ENCODE measurements around the gene JDP2. TPM values are rescaled to one million over a fixed set of nuclear protein-coding genes. Genes with fewer than 3 reads are reported as not detected.
A peak's percentile ranks its signal among the peaks of the same experiment; 100 is the strongest.
"Not testable (repeated sequence)": the region's sequence is repeated elsewhere in the genome, so short reads cannot be mapped to it uniquely, and the experiment has no call there.

The JDP2 gene, protein sequence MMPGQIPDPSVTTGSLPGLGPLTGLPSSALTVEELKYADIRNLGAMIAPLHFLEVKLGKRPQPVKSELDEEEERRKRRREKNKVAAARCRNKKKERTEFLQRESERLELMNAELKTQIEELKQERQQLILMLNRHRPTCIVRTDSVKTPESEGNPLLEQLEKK
- 22.2 and 22.5 TPM in 2 replicates for total RNA-seq (2014; rRNA removed; shearing (Covaris generic))
- 38.7 and 41.0 TPM in 2 replicates for polyA plus RNA-seq (2015; cell fraction: cytosol; rRNA removed)
- polyA plus RNA-seq (2015; cell fraction: nucleus; rRNA removed), result 8.5 and 9.2 TPM in 2 replicates

DNA sequence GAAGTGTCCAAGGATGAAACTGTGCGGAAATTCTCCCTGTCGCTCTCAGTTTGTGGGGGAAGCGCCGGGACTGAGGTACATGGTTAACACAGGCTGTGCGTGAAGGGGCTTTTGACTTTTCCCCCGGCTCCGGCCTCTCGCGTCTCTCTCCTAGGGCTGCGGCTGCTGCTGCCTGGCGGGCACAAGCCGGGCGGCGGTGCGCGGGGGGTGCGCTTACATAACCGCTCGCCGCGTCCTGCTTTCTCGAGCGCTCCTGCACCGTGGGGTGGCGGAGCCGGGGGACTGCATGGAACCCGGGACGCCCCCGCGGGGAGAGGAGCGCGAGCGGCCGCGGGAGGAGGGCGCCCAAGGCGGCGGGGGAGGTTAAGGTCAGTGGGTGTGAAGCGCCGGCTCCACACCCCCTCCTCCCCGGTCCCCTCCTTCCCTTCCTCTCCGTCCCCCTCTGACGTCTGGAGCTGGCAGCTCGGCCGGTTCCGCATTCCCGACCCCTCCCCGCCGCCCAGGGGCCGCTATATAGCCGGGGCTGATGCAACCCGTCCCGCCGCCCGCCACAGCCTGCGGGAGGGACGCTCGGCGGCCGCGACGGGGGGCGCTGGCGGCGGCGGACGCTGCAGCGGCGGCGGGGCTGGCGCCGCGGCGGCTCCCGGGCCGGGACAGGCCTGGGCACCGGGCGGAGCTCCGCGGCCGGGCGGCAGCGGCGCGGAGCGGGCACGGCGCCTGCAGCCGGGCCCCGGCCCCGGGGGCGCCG is at the start of gene JDP2:
JDP2 (plus strand) TSS at position 541 of the 748 bp plus-strand sequence. CDS start 9,899 bp downstream, outside the sequence.
- in situ Hi-C loops (cut with HindIII; ENCODE audit: low pct_unique_long_range_greater_than_20kb, low sequenced_read_pairs), result no loop called here
- DNase-seq (ENCODE audit: low read depth, low spot score), result peak; percentile 62

- in situ Hi-C loops (cut with HindIII; ENCODE audit: low pct_unique_long_range_greater_than_20kb, low sequenced_read_pairs), result no loop called here
- DNase-seq (ENCODE audit: low read depth, low spot score), result no peak
These were observed 48.4 kb upstream of the JDP2 start for GRCh38 chr14:75379246-75379929.

DNA sequence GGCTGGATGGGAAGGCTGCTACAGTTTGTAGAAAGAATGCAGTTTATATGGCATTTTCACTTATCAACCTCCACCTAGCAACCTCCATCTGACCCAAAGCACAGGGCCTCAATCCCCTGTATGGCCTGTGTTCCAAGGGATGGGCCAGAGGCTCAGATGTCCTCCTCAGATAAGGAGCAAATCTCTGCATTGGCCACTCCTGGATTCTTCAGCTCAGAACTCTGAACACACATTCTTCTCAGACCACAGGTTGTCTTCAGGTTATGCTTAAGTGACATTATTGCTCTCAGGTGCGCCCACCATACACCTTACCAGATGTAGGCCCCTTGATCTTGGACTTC is 47.9 kb upstream of the JDP2 start:
- in situ Hi-C loops (cut with HindIII; ENCODE audit: low pct_unique_long_range_greater_than_20kb, low sequenced_read_pairs), result no loop called here
- no peak for DNase-seq (ENCODE audit: low read depth, low spot score)

DNA sequence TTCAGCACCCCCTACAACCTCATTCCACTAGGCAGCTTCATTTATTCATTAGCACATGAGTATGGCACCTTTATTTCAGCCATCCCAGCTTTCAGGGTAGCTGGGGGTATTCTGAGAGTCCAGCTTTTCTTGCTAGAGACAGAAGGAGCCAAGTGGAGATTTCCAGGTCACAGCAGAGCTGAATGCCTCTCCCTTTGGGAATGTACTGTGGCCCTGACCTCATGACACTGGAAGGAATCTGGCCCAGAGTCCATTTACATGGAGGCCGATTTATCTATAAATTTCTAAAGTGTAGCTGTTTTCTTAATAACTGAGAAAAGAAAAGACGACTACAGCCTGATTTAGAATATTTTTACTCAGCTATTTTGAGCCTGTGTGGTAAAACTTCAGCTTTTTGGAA is 47.2 kb upstream of the JDP2 start:
- DNase-seq (ENCODE audit: low read depth, low spot score), result no peak

GRCh38 chr14:75381642-75382041 is 46.2 kb upstream of the JDP2 start:
- no peak for DNase-seq (ENCODE audit: low read depth, low spot score)
- in situ Hi-C loops (cut with HindIII; ENCODE audit: low pct_unique_long_range_greater_than_20kb, low sequenced_read_pairs), result no loop called here

More for the DNA sequence above, 47.2 kb upstream of the JDP2 start:
- in situ Hi-C loops (cut with HindIII; ENCODE audit: low pct_unique_long_range_greater_than_20kb, low sequenced_read_pairs), result no loop called here

DNA sequence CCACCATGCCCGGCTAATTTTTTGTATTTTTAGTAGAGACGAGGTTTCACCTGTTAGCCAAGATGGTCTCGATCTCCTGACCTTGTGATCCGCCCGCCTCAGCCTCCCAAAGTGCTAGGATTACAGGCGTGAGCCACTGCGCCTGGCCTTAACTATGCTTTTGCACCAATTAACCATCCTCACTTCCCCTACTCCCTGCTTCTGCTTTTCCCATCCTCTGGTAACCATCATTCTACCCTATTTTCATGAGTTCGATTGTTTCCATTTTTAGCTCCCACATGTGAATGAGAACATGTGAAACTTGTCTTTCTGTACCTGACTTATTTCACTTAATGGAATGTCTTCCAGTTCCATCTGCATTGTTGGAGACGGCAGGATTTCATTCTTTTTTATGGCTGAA is 44.6 kb upstream of the JDP2 start:
- in situ Hi-C loops (cut with HindIII; ENCODE audit: low pct_unique_long_range_greater_than_20kb, low sequenced_read_pairs); DNase-seq (ENCODE audit: low read depth, low spot score): not testable (repeated sequence)

GRCh38 chr14:75383721-75384120 is 44.1 kb upstream of the JDP2 start:
- DNase-seq (ENCODE audit: low read depth, low spot score), result no peak
- in situ Hi-C loops (cut with HindIII; ENCODE audit: low pct_unique_long_range_greater_than_20kb, low sequenced_read_pairs), result no loop called here

- no peak for DNase-seq (ENCODE audit: low read depth, low spot score)
- in situ Hi-C loops (cut with HindIII; ENCODE audit: low pct_unique_long_range_greater_than_20kb, low sequenced_read_pairs), result no loop called here
These were observed 38.1 kb upstream of the JDP2 start for GRCh38 chr14:75389679-75390078.

GRCh38 chr14:75390183-75390582 is 37.6 kb upstream of the JDP2 start:
- no peak for DNase-seq (ENCODE audit: low read depth, low spot score)
- in situ Hi-C loops (cut with HindIII; ENCODE audit: low pct_unique_long_range_greater_than_20kb, low sequenced_read_pairs), result no loop called here

- no peak for DNase-seq (ENCODE audit: low read depth, low spot score)
- in situ Hi-C loops (cut with HindIII; ENCODE audit: low pct_unique_long_range_greater_than_20kb, low sequenced_read_pairs), result no loop called here
These were observed 35.9 kb upstream of the JDP2 start for GRCh38 chr14:75391953-75392352.

DNA sequence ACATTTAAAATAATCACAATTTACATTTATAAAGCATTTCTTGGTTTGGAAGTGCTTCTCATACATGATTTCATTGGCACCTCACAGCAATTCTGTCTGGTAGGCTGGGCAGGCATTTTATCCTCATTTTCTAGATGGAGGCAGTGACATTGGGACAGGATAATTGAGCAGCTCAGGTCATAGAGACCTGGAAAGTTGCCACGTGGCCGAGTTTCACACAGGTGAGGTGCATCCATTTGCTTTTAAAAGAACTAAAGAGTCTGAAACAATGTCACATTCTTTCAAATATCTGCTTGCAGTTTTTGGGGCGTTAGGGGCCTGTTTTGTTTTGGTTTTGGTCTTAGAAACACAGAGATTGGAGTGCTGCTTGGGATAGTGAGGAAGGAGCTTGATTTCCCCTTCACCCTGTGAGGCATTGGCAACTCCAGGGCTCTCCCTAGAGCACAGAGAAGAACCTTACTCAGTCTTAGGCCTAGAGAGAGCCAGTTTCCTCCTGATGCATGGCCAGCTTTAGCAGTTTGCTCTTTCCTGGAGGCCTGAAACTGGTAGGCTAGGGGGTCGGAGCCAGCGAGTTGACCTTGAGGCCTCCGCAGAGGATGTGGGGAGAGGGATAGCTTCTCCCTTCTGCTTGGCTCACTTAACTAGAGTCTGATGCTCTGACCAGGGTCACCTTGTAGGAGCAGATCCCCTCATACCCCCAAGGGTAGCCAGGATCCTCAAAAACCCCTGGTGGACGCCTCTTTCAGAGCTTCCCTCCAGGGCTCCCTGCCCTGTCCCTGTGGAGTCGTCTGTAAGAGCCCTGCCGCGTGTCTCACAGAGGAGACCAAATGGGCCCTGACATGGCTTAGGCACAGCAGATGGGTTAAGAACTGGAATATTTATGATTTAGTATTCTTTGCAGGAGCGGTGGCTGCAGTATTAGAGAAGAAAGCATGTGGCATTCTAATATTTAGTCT is 34.9 kb upstream of the JDP2 start:
- DNase-seq (ENCODE audit: low read depth, low spot score), result no peak
- in situ Hi-C loops (cut with HindIII; ENCODE audit: low pct_unique_long_range_greater_than_20kb, low sequenced_read_pairs), result no loop called here

GRCh38 chr14:75393794-75394193 is 34.0 kb upstream of the JDP2 start:
- in situ Hi-C loops (cut with HindIII; ENCODE audit: low pct_unique_long_range_greater_than_20kb, low sequenced_read_pairs), result no loop called here
- no peak for DNase-seq (ENCODE audit: low read depth, low spot score)

DNA sequence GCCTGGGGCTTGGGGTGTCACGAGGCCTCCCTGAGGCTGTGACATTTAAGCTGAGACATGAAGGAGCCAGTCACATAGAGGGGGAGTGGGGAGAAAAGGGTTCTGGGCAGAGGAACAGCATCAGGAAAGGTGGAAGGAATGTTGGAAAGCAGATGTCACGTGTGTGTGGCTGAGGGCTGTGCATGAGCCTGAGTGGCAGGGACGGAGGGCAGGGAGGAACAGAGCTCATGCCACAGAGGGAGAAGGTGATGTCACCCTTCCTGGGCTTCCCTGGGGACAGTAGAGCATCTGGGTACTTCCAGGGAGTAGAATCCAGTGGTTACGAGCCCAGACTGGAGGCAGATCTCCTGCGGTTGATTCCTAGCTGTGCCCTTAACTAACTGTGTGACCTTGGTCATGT is 32.0 kb upstream of the JDP2 start:
- in situ Hi-C loops (cut with HindIII; ENCODE audit: low pct_unique_long_range_greater_than_20kb, low sequenced_read_pairs), result no loop called here
- DNase-seq (ENCODE audit: low read depth, low spot score), result no peak

DNA sequence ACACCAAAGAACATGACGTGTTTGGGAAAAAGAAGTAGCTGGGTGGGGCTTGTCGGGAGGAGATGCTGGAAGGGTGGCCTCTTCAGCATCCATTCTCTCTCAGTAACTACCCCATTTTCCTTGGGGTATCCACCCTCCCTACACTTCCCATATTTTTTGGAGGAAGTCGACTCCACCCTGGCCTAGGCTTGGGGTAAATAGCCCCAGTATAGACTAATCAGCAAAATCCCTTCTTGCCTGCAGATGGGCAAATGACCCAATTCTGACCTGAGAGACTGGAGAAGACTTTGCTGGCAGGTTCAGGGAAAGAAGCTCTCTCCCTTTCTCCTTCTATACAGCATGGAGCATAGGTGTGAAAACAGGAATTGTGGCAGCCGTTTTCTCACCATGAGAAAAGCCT is 28.5 kb upstream of the JDP2 start:
- in situ Hi-C loops (cut with HindIII; ENCODE audit: low pct_unique_long_range_greater_than_20kb, low sequenced_read_pairs), result no loop called here
- DNase-seq (ENCODE audit: low read depth, low spot score), result no peak

DNA sequence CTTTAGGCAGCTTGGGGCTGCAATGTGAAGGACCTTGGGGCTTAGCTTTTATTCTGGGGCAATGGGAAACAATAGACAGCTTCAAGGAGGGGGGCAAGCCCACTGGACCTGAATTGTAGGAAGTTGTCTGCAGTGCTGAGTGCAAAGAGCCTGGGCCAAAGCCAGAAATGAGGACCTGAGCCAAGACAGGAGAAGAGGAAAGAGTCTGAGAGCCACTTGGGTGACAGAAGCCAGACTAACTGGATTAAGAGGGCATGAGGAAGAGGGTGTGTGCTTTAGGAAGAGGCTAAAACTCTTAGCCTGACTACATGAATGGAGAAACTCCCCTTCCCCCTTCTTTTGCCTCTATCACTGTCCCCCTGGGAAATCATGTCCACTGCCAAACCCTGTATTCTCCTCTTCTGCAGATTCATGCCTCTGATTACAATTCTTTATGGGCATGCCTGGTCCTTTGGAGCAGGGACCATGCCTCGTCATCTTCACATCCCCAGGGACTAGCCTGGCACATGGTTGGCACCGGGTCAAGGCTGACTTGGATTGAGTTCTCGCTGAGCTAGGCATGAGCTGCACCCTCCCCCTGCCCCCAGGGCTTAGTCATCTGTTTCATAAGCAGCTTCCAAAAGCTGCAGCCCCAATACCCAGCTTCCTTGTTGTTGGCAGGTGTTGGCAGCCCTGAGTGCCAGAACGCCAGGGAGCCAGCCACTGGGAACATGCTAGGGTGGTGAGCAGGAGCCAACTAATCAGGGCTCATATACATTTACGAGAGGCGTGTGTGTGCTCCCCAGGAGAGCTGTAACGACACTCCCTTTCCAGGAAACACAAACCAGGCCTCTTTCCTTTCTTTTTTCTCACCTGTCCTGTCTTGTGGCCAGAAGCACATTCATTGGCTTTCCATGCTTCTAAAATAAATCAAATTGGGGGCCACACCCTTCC is 27.7 kb upstream of the JDP2 start:
- DNase-seq (ENCODE audit: low read depth, low spot score), result peak; percentile 6
- in situ Hi-C loops (cut with HindIII; ENCODE audit: low pct_unique_long_range_greater_than_20kb, low sequenced_read_pairs), result no loop called here

DNA sequence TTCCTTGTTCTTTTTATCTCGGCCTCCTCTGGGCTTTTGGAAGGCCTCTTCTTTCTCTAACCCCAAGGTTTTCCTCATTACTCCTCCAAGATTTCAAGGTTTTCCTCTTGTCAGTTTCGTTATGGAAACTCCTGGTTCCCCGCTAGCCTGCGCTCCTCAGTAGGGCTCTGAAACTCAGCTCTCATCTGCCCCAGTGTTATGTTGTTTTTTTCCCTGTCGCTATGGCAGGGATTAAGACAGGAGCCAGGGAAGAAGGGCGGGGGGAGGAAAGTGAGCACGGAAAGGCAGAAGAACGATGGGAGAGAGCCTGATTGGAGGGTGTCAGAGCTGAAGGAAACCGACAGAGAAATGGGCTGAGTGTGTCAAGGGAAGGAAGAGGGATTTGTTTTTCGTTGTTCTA is 26.5 kb upstream of the JDP2 start:
- in situ Hi-C loops (cut with HindIII; ENCODE audit: low pct_unique_long_range_greater_than_20kb, low sequenced_read_pairs), result no loop called here
- DNase-seq (ENCODE audit: low read depth, low spot score), result no peak
